ENCODE measurements around the gene MSANTD7. TPM values are rescaled to one million over a fixed set of nuclear protein-coding genes. Genes with fewer than 3 reads are reported as not detected.

The MSANTD7 gene
- total and polyA plus RNA-seq, 10 of the 15 experiments (the other 5 are each of a cell fraction or from before 2014, with no cell fraction given), result 3.5 to 22.8 (median 18.5) TPM

- WGBS (ENCODE audit: insufficient coverage, insufficient replicate concordance, low lambda C conversion rate, missing lambda C conversion rate), result 33% methylated on average over 9 of the region's 9 CpGs
- ChIA-PET RAD21 (ENCODE audit: unreplicated experiment) (interaction anchor here (1.1 kb wide), 1 partner anchor 273 kb away, joined by 5 read pairs; no protein-coding TSS in a partner anchor), CTCF (no interaction called here), POLR2A (no interaction called here), SMC1A (ENCODE audit: uncharacterized antibody, unreplicated experiment) (interaction anchor here (1.3 to 1.8 kb wide), 2 partner anchors 12 to 268 kb away, joined by 3 to 8 read pairs; no protein-coding TSS in a partner anchor)
- Histone ChIP-seq H3K27ac (ENCODE audit: control insufficient read depth, insufficient read depth) (no peak overlapping the region), H3K9ac (ENCODE audit: control insufficient read depth, insufficient read depth, low read length) (no peak overlapping the region), H4K20me1 (ENCODE audit: control insufficient read depth, insufficient read depth) (no peaks in the 10 kb centered on the region), H3K27me3 (replicated peaks in 1 of 2; ENCODE audit: control insufficient read depth in 2 of 2, insufficient read depth in 2 of 2, low read length in 1 of 2) (no peaks in the 10 kb centered on the region), H3K36me3 (ENCODE audit: control insufficient read depth in 2 of 2, insufficient read depth in 2 of 2, low read length in 1 of 2) (no peaks in the 10 kb centered on the region), H3K9me3 (replicated peaks; ENCODE audit: control insufficient read depth, insufficient read depth, low read length) (no peaks in the 10 kb centered on the region), H2AFZ (ENCODE audit: control insufficient read depth, low read depth, low read length) (no peak overlapping the region), H3K4me1 (ENCODE audit: control insufficient read depth, insufficient read depth, low read length) (no peaks in the 10 kb centered on the region), H3K79me2 (ENCODE audit: control insufficient read depth, insufficient read depth, low read length) (no peaks in the 10 kb centered on the region), H3K4me2 (ENCODE audit: control insufficient read depth, insufficient read depth) (no peak overlapping the region), H3K4me3 (no peak overlapping the region)
- DNase-seq (ENCODE audit: low read depth, low spot score), result no peak
- no TSS peak for BruUV-seq (replicated peaks)
- in situ Hi-C loops (cut with MboI) (no loop called here), intact Hi-C loops (cut with micrococcal nuclease; ENCODE audit: unreplicated experiment) (no loop called here)
- ATAC-seq, result no peak
- TF ChIP-seq TBL1XR1 (IDR thresholded peaks at IDR 0.05; ENCODE audit: low read depth, low read length), result no peak
- TF ChIP-seq ZNF384 (IDR thresholded peaks at IDR 0.05; ENCODE audit: borderline replicate concordance, low read depth, low read length), result no peak
- TF ChIP-seq CTCF (IDR thresholded peaks at IDR 0.05 in 2 of 3, conservative IDR thresholded peaks at IDR 0.05 in 1 of 3; ENCODE audit: control insufficient read depth in 2 of 3, extremely low read depth in 1 of 3, insufficient read depth in 1 of 3, low read depth in 3 of 3, low read length in 3 of 3), result peak in 1 of 3 experiments; percentile 9; a peak in 1 of 6 replicates
- no peak for TF ChIP-seq IRF5 (IDR thresholded peaks at IDR 0.05; ENCODE audit: borderline replicate concordance)
- no peak for FAIRE-seq
Observed at GRCh38 chr10:14810969-14811953, 26.8 kb upstream of the MSANTD7 start.

Measured in GM12878 (cell line).